HepG2 (cell line): Measurements from ENCODE around the gene PFKFB4. TPM values are rescaled to one million over a fixed set of nuclear protein-coding genes. Genes with fewer than 3 reads are reported as not detected.

Experiments used
- ATAC-seq: fragments of 200-7000 bp; cut with Tn5 transposase; 3 replicates; pipeline ENCODE4 v1.9.1; 2020; ENCODE audit warnings: mild to moderate bottlenecking, moderate library complexity
- BruUV-seq: library from RNA; stranded (reverse); fragments of 400-500 nt; replicated peaks from 2 replicates; lab custom pipeline; 2021; lab: Mats Ljungman, UMichigan
- CTCF ChIA-PET: fragments of 300-600 bp; formaldehyde crosslinking; extraction: SDS; loops from one replicate; lab custom pipeline; 2021; ENCODE audit warnings: low total read pairs, inconsistent platforms, low intra/inter-chr PET ratio; lab: Yijun Ruan, JAX
- POLR2A ChIA-PET: fragments of 350-600 bp; sonication (Branson Sonifier 250); formaldehyde crosslinking; loops from one replicate; lab custom pipeline; 2020; ENCODE audit warnings: antibody characterized with exemption, inconsistent platforms; lab: Yijun Ruan, JAX
- DNase-seq: peaks from one replicate; pipeline ENCODE4 v3.0.0-alpha.2; 2015; ENCODE audit warnings: low spot score
- FAIRE-seq: peaks from 3 replicates; lab custom pipeline; 2011; peaks lifted over from hg19 to GRCh38; lab: Jason Lieb, UNC
- H2AFZ ChIP-seq: one replicate; pipeline ENCODE4 v1.6.1; 2011; ENCODE audit warnings: low read length, inconsistent platforms
- H3K27ac ChIP-seq: fragments of 300-600 bp; 3 replicates; pipeline ENCODE4 v1.8.0; 2011; ENCODE audit warnings: mixed run types, mild to moderate bottlenecking, mixed read lengths, low read length, inconsistent platforms; ENCODE audit not compliant: insufficient read depth; ENCODE audit errors: extremely low read length
- H3K27me3 ChIP-seq, 2 experiments: fragments of 200-600 bp in 1 of 2; 2 replicates in 1 of 2; 3 replicates in 1 of 2; pipeline versions ENCODE4 v1.6.0 to v1.8.0; 2011; ENCODE audit warnings: low read length in 2 of 2, mild to moderate bottlenecking in 2 of 2, moderate library complexity in 2 of 2, inconsistent platforms in 1 of 2; ENCODE audit not compliant: insufficient read depth in 2 of 2, control insufficient read depth in 1 of 2
- H3K36me3 ChIP-seq, 2 experiments: fragments of 200-600 bp in 1 of 2; replicated peaks in 1 of 2; 2 replicates in 1 of 2; 3 replicates in 1 of 2; pipeline versions ENCODE4 v1.5.1 to v1.8.0; 2011; ENCODE audit warnings: low read length in 2 of 2, inconsistent platforms in 1 of 2; ENCODE audit not compliant: insufficient read depth in 2 of 2, control insufficient read depth in 1 of 2
- H3K4me1 ChIP-seq: 2 replicates; pipeline ENCODE4 v1.5.1; 2012; ENCODE audit warnings: low read length, inconsistent platforms; ENCODE audit not compliant: insufficient read depth
- H3K4me2 ChIP-seq: 2 replicates; pipeline ENCODE4 v1.6.0; 2011; ENCODE audit warnings: low read depth, low read length, inconsistent platforms
- H3K4me3 ChIP-seq, 3 experiments: fragments of 200-600 bp in 1 of 3; sonication (generic), shearing (Covaris generic) in 1 of 3; replicated peaks in 1 of 3; 2 replicates each; pipeline ENCODE4 v1.5.1; 2011 to 2016; ENCODE audit warnings: low read length in 3 of 3, inconsistent platforms in 2 of 3, low read depth in 2 of 3, mild to moderate bottlenecking in 2 of 3, control low read depth in 1 of 3, mixed read lengths in 1 of 3; ENCODE audit not compliant: insufficient read depth in 1 of 3
- H3K79me2 ChIP-seq: one replicate; pipeline ENCODE4 v1.6.1; 2011; ENCODE audit warnings: low read length, inconsistent platforms; ENCODE audit not compliant: insufficient read depth
- H3K9ac ChIP-seq: 2 replicates; pipeline ENCODE4 v1.6.0; 2011; ENCODE audit warnings: mild to moderate bottlenecking, low read depth, low read length, inconsistent platforms; ENCODE audit not compliant: insufficient read depth
- H3K9me3 ChIP-seq: 2 replicates; pipeline ENCODE4 v1.5.1; 2012; ENCODE audit warnings: mild to moderate bottlenecking, low read length
- H4K20me1 ChIP-seq: 2 replicates; pipeline ENCODE4 v1.6.0; 2011; ENCODE audit warnings: inconsistent platforms, mild to moderate bottlenecking, low read length, moderate library complexity; ENCODE audit not compliant: insufficient read depth
- DNMT3B ChIP-seq: conservative IDR thresholded peaks from 2 replicates; pipeline ENCODE4 v1.6.1; 2016; ENCODE audit warnings: missing biosample characterization, control low read depth
- EEA1 ChIP-seq: sonication (generic); formaldehyde crosslinking; IDR thresholded peaks from 2 replicates; pipeline ENCODE4 v1.5.1; 2020; ENCODE audit warnings: mild to moderate bottlenecking, missing genetic modification reagents, borderline replicate concordance
- GMEB1 ChIP-seq: sonication (generic); formaldehyde crosslinking; IDR thresholded peaks from 2 replicates; pipeline ENCODE4 v1.5.1; 2020; ENCODE audit warnings: missing genetic modification reagents, mild to moderate bottlenecking, borderline replicate concordance
- NCOA5 ChIP-seq: sonication (generic); formaldehyde crosslinking; IDR thresholded peaks from 2 replicates; pipeline ENCODE4 v1.4.0; 2020; ENCODE audit warnings: missing genetic modification reagents
- NFIB ChIP-seq: sonication (generic); formaldehyde crosslinking; IDR thresholded peaks from 2 replicates; pipeline ENCODE4 v1.9.0; 2021; ENCODE audit warnings: missing genetic modification reagents, mild to moderate bottlenecking, borderline replicate concordance
- POLR2AphosphoS5 ChIP-seq: IDR thresholded peaks from 2 replicates; pipeline ENCODE4 v1.6.1; 2012; ENCODE audit warnings: low read depth, low read length
- RFX3 ChIP-seq: IDR thresholded peaks from 2 replicates; pipeline ENCODE4 v1.6.1; 2016; ENCODE audit warnings: missing biosample characterization, missing genetic modification reagents
- ZIK1 ChIP-seq: sonication (generic); formaldehyde crosslinking; IDR thresholded peaks from 2 replicates; pipeline ENCODE4 v1.5.0; 2020; ENCODE audit warnings: mild to moderate bottlenecking, low read depth, missing genetic modification reagents, borderline replicate concordance
- ZNF546 ChIP-seq: sonication (generic); formaldehyde crosslinking; conservative IDR thresholded peaks from 2 replicates; pipeline ENCODE4 v1.8.1; 2023; ENCODE audit warnings: mild to moderate bottlenecking, missing genetic modification reagents
- WGBS: methylation state at CpG from one replicate; pipeline ENCODE4 v1.1.6; 2017; ENCODE audit warnings: low lambda C conversion rate; 5-methylcytosine and 5-hydroxymethylcytosine counted together
- in situ Hi-C: cut with HindIII; loops from 2 replicates; pipeline ENCODE4 v1.10.0; 2017; ENCODE audit warnings: low pct_unique_long_range_greater_than_20kb; ENCODE audit not compliant: extremely low pct_ligation_motif_present
- intact Hi-C: fragments of 100-400 bp; cut with micrococcal nuclease; formaldehyde crosslinking; loops from one replicate; pipeline ENCODE4 v1.10.0; 2022; ENCODE audit not compliant: unreplicated experiment
- polyA plus RNA-seq, 8 experiments: library from polyadenylated mRNA; depleted of rRNA in 3 of 8; stranded (reverse) in 7 of 8; unstranded in 1 of 8; fragments of >200 nt; fragmentation: Illumina TruSeq in 4 of 8; extraction: Trizol in 4 of 8; gene quantifications; 2 replicates each; pipeline versions ENCODE4 v1.2.1 to v1.2.3, GENCODE V29; 2011 to 2016; ENCODE audit warnings: low read depth in 4 of 8, missing spikeins in 1 of 8, mixed read lengths in 1 of 8; ENCODE audit not compliant: insufficient read depth in 1 of 8
- total RNA-seq, 5 experiments: library from RNA; depleted of rRNA; stranded (reverse); fragments of >200 nt; fragmentation: Illumina TruSeq; extraction: Trizol; gene quantifications; 2 replicates each; pipeline ENCODE4 v1.2.3, GENCODE V29; 2016; ENCODE audit warnings: low read depth in 1 of 5
- TF ChIP-seq, protein P1 (sequence below): sonication (generic); formaldehyde crosslinking; IDR thresholded peaks from 2 replicates; pipeline ENCODE4 v1.4.0; 2020; ENCODE audit warnings: missing genetic modification reagents
- TF ChIP-seq, protein P2 (sequence below): sonication (generic); formaldehyde crosslinking; IDR thresholded peaks from 2 replicates; pipeline ENCODE4 v1.9.0; 2021; ENCODE audit warnings: missing genetic modification reagents, mild to moderate bottlenecking, borderline replicate concordance
- TF ChIP-seq, protein P3 (sequence below): sonication (generic); formaldehyde crosslinking; IDR thresholded peaks from 2 replicates; pipeline ENCODE4 v1.5.0; 2020; ENCODE audit warnings: missing genetic modification reagents, mild to moderate bottlenecking, borderline replicate concordance

Gene PFKFB4
- total and polyA plus RNA-seq, 2 of the 13 experiments (the other 11 are each of a cell fraction or from before 2014, with no cell fraction given), result 7.1 to 103 TPM

DNA sequence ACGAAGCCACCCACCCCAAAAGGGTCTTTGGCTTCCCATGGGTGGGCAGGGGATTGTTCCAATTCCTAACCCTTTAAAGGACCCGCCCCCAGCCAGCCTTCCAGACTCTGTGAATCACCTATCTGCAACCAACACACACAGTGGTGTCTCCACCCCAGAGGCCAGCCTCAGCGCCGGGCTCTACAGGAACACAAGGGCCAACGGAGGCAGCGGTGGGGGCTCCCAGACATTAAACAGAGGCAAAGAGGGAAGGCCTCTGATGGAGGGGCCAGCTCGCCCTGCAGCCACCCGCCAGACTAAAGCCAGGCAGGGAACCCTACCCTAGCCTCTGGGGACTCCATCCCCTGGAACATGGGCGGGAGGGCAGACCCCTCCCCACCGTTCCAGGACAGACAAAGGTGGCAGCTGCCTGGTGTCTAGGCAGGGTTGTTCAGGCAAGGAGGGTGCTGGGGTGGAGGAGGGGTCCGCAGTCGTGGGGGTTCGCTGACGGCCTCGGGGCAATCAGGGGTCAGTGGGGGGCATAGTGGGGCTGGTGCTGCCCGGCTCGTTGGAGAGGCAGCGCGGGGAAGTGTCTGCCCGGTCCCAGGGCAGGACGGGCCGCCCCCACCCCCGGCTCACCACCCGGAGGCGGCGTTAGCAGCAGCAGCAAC lies 53.1 kb downstream of the PFKFB4 start:
- Histone ChIP-seq H3K9me3 (no peaks in the 10 kb centered on the region), H3K36me3 (no peaks in the 10 kb centered on the region), H2AFZ (no peak overlapping the region), H3K4me1 (peaks cover 46% of the 10 kb centered on the region), H3K27ac (no peak overlapping the region), H3K79me2 (no peaks in the 10 kb centered on the region), H3K4me3 (peak overlapping the region; percentile 59 to 77 (median 71)), H3K27me3 (peaks cover 0 to 8% of the 10 kb centered on the region in 2 experiments; a peak in 1 of 5 replicates), H3K4me2 (peak overlapping the region; percentile 92), H3K9ac (peak overlapping the region; percentile 49; the same call in 1 of the 2 replicates), H4K20me1 (no peaks in the 10 kb centered on the region)
- no peak for DNase-seq
- no peak for FAIRE-seq
- no TSS peak for BruUV-seq
- POLR2A ChIA-PET, result interaction anchor here (1.1 to 1.5 kb wide), 3 partner anchors 30 to 64 kb away, joined by 3 to 12 read pairs (median 7); partner anchors contain the start of genes CCDC51 and TMA7
- CTCF ChIA-PET, result no interaction called here
- 2% methylated on average over 8 of the region's 26 CpGs for WGBS
- peak; percentile 32 for ATAC-seq
- in situ Hi-C loops, result loop anchor here (5.0 kb wide), 1 partner anchor 36 kb away; a partner anchor contains a TSS
- intact Hi-C loops, result no loop called here
- TF ChIP-seq GMEB1, result no peak
- no peak for TF ChIP-seq POLR2AphosphoS5
- no peak for TF ChIP-seq NFIB
- no peak for TF ChIP-seq EEA1
- TF ChIP-seq ZNF546 (CRISPR knock-in tag), result 0 out of 2 replicates have a peak, but pooled peaks have one; percentile 29
- no peak for TF ChIP-seq ZIK1 (CRISPR knock-in tag)
- TF ChIP-seq RFX3 (CRISPR knock-in tag), result no peak
- TF ChIP-seq, protein P1, sequence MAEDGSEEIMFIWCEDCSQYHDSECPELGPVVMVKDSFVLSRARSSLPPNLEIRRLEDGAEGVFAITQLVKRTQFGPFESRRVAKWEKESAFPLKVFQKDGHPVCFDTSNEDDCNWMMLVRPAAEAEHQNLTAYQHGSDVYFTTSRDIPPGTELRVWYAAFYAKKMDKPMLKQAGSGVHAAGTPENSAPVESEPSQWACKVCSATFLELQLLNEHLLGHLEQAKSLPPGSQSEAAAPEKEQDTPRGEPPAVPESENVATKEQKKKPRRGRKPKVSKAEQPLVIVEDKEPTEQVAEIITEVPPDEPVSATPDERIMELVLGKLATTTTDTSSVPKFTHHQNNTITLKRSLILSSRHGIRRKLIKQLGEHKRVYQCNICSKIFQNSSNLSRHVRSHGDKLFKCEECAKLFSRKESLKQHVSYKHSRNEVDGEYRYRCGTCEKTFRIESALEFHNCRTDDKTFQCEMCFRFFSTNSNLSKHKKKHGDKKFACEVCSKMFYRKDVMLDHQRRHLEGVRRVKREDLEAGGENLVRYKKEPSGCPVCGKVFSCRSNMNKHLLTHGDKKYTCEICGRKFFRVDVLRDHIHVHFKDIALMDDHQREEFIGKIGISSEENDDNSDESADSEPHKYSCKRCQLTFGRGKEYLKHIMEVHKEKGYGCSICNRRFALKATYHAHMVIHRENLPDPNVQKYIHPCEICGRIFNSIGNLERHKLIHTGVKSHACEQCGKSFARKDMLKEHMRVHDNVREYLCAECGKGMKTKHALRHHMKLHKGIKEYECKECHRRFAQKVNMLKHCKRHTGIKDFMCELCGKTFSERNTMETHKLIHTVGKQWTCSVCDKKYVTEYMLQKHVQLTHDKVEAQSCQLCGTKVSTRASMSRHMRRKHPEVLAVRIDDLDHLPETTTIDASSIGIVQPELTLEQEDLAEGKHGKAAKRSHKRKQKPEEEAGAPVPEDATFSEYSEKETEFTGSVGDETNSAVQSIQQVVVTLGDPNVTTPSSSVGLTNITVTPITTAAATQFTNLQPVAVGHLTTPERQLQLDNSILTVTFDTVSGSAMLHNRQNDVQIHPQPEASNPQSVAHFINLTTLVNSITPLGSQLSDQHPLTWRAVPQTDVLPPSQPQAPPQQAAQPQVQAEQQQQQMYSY (CRISPR knock-in tag), result no peak
- no peak for TF ChIP-seq DNMT3B (CRISPR knock-in tag)
- TF ChIP-seq, protein P2, sequence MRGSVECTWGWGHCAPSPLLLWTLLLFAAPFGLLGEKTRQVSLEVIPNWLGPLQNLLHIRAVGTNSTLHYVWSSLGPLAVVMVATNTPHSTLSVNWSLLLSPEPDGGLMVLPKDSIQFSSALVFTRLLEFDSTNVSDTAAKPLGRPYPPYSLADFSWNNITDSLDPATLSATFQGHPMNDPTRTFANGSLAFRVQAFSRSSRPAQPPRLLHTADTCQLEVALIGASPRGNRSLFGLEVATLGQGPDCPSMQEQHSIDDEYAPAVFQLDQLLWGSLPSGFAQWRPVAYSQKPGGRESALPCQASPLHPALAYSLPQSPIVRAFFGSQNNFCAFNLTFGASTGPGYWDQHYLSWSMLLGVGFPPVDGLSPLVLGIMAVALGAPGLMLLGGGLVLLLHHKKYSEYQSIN (CRISPR knock-in tag), result no peak
- no peak for TF ChIP-seq NCOA5 (CRISPR knock-in tag)
- TF ChIP-seq, protein P3, sequence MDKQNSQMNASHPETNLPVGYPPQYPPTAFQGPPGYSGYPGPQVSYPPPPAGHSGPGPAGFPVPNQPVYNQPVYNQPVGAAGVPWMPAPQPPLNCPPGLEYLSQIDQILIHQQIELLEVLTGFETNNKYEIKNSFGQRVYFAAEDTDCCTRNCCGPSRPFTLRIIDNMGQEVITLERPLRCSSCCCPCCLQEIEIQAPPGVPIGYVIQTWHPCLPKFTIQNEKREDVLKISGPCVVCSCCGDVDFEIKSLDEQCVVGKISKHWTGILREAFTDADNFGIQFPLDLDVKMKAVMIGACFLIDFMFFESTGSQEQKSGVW (CRISPR knock-in tag), result no peak
